Hepatic stellate cell (primary cell): ENCODE data around the gene IDUA.

ENCODE experiments used
- DNase-seq: peaks from one replicate; pipeline ENCODE4 v3.0.0; 2011; ENCODE audit warnings: low spot score

The IDUA gene

GRCh38 chr4:1031956-1032795, 45.3 kb downstream of the IDUA start:
- no peak for DNase-seq

DNA sequence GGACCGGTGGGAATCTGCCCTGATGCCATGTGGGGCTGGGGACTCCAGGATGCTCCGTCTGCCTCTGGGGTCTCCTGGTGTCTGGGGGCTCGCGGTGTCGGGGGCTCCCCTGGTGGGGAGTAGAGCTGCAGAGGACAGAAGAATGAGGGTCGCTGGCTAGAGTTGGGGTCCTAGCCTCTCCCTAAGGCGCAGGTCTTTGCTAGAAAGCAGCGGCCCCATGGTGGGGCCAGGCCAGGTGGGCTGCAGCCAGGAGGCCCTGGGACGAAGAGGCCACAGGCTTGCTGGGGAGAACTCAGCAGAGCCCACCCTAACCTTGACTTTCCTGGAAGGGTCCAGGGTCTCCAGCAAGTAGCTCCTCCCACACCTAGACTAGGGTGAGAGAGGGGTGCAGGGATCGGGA, 46.0 kb downstream of the IDUA start:
- no peak for DNase-seq

DNA sequence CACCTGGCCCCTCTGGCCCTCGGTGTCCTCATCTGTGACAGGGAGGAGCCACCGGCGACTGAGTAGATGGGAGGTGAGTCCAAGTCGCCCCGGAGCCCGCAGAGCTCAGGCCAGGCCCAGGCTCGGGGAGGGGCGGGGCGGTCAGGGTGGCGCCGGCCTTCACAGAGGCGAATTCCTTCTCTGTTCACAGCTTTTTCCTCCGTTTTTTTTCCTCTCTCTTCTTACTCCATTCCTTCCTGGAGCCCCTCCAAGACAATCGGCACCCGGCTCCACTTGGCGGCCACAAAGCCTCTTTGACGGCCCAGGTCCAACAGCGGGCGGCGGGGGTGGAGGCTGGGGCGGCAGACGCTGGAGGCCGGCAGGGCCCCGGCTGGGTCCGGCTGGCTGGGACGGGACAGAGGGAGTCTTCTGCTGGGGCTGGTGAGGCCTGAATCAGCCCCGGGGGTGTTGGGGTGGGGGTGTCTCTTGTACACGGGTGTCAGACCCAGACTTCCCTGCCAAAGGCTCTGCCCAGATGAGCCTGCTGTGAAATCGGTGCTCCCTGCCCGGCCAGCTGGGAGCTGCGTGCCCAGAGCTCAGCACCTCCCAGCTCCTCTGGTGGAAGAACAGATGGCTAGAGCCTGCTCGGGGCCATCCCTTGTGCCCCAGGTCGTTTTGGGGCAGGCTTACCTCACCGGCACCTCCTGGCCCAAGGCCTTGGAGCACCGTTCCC, 47.2 kb downstream of the IDUA start:
- peak; percentile 58 for DNase-seq

GRCh38 chr4:1035510-1035909, 48.7 kb downstream of the IDUA start:
- no peak for DNase-seq

GRCh38 chr4:1036095-1036494, 49.3 kb downstream of the IDUA start:
- DNase-seq: no peak

GRCh38 chr4:1036976-1037810, 50.3 kb downstream of the IDUA start:
- DNase-seq: no peak

DNA sequence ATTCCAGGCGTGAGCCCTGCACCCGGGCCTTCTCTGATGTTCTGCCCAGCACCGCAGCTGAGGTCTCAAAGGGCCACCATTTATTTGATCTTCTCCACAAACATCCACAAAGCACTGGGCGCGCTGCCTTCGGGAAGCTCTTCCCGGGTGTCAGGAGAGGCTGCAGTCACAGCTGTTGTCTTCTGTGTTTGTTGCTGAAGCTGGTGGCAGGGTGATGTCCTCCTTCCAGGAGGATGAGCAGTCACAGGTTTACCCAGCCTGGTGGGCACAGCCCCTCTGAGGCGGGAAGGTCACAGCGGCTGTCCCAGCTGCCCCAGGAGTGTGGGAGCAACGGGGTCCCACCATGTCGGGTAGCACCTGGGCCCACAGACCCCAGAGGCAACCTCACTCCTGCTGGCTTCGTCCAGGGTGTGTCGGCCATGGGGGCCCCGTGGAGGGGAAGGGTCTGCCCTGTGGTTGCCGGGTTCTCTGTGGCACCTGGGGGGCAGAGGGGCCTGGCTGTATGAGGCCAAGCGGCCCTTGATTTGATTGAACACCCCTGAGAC, 52.2 kb downstream of the IDUA start:
- no peak for DNase-seq

DNA sequence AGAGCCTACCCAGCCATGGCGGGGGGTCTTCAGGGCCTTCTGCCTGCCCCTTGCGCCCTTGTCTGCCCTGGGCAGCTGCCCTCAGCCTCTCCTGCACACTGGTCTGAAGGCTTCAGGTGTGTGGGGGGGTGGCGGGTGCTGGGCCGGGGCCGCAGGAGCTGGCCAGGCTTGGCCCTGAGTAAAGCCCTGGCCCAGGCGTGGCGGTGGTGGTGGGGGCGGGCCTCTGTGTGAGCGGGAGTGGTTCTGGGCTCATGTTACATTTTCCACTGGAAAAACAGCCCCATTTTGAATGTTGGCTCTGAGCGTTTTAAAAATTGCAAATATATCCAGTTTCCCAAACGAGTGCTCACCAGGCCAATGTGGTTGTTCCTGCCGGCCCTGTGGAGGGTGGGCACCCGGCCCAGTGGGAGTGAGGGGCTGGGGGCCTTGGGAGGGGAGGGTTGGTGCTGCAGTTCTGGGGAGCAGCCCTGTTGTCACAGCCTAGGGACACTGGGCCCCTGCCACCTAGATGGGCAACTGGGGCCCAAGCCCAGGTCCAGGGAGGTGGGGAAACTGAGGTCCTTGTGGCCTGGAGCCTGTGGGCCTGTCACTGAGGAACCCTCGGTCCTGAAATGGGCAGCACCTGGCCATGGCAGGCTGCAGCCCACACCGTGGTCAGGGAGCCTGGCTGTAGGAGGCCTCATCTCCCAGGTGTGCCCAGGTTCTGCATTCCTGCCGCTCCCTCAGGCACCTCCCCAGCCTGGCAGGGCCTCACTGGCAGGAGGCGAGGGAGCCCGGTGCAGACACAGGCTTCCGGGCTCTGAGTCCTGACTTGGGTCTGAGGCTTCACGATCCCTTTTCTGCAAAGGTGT, 52.9 kb downstream of the IDUA start:
- DNase-seq: no peak

- no peak for DNase-seq
Observed at GRCh38 chr4:1040344-1041146, 53.7 kb downstream of the IDUA start.

DNA sequence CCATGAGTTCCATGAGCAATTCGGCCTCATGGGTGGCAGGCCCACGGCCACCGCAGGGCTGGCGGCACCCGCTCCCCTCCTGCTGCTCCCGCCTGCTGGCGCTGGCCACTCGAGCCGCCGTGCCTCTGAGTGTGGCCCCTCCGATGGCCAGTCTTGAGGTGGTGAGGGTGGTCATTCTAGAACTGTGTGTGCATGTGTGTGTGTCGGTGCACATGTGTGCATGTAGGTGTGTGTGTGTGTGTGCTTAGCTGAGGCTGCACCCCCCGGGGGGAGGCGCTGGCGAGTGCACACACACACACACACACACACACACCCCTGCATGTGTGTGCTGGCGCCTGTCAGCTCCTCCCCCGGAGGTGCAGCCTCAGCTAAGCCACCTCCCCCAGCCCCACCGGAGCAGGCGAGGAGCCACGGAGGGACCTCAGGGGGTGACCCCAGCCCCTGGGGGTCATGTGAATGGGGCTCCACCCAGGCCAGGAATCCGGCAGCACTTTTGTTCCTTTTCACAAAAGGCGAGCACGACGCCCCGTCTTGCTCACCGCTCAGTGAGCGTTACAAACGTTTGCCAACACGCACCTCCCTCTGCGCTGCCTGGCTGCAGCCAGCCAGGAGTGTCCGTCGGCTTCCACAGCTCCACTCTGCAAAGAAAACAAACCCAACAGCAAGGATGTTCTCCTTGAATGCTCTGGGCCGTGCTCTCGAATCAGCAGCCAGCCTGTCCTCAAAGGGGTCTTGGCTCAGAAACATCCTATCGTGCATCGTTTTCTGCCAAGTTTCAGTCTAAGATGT, 54.5 kb downstream of the IDUA start:
- no peak for DNase-seq

DNA sequence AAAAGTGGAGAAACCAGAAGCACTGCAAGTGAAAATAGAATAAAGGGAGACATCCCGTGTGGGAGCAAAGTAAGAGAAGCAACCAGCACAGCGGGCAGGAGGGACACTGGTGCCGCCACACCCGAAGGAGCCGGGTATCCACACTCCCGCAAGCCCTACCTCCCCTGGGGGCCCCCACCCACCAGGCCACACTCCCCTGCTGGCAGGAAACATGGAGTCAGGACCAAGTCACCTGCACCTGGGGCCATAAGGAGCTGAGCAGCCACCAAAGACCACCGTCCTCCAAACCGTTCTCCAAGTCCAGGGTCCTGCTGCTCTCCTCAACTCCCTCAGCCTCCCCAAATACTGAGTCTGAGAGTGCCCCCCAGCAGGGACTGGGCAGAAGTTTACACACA, 55.1 kb downstream of the IDUA start:
- DNase-seq: no peak

DNA sequence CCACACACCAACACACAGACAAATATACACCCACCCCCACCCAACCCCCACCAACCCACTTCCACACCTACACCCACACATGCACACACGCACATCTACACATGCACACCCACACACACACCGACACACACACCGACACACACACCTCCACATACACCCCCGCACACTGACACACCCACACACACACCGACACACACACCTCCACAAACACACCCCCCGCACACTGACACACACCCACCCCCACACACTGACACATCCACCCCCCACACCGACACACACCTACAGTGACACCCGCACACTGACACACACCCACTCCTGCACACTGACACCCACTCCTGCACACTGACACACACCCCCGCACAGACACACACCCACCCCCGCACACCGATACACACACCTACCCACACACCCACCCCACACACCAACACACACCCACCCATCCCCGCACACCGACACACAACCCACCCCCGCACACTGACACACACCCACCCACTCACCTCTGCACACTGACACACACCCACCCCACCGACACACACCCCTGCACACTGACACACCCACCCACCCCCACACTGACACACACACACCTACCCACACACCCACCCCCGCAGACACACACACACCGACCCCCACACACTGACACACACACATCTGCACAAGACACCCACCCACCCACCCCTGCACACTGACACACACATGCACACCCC, 55.7 kb downstream of the IDUA start:
- no peak for DNase-seq

DNA sequence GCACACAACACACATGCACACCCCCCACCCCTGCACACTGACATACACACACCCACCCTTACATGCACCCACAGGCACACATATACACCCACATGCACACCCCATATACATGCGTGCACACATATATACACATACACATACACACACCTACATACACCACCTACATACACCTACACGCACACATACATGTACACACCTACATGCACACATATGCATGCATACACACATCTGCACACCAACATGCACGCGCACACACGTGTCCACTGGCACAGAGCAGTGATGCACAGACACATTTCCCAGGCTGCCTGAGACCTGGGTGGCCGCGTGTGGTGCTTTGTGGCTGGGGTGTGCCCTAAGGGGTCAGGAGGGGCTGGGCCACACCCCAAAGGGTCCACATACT, 56.3 kb downstream of the IDUA start:
- DNase-seq: no peak

DNA sequence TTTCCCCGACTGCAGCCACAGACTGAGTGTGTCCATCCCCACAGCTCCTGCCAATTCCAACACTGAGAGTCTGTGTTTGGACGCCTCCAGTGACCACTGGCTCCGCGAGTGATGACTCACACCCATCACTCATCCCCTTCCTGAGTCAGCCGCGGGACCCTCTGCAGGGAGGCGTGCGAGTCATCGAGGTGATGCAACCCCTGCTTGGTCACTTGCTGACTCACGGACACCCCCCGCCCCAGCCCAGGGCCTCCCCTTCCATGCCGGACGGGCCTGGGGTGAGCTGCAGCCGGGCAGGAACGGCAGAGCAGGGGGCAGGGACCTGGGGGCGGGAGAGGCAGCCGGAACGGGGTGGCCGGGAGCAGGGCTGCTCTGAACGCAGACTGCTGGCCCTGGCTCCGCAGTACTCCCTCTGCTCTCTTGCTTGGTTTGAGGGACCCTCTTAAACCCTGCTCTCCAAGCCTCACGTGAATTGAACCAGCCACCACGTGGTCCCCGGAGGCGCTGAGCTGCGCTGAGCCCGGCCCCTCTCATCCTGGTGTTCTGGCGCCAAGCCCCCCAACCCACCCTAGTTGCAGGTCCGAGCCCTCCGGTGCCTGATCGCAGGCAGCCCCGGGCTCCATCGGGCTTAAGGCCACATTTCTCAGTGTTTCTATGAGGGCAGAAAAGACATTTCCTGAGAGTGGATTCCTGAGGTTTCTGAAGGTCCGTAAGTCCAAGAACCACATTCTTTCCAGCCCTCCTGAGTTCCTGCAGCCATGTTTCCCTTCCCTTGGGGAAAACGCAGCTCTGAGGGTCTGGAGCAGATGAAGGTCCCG, 57.0 kb downstream of the IDUA start:
- DNase-seq: peak; percentile 98

DNA sequence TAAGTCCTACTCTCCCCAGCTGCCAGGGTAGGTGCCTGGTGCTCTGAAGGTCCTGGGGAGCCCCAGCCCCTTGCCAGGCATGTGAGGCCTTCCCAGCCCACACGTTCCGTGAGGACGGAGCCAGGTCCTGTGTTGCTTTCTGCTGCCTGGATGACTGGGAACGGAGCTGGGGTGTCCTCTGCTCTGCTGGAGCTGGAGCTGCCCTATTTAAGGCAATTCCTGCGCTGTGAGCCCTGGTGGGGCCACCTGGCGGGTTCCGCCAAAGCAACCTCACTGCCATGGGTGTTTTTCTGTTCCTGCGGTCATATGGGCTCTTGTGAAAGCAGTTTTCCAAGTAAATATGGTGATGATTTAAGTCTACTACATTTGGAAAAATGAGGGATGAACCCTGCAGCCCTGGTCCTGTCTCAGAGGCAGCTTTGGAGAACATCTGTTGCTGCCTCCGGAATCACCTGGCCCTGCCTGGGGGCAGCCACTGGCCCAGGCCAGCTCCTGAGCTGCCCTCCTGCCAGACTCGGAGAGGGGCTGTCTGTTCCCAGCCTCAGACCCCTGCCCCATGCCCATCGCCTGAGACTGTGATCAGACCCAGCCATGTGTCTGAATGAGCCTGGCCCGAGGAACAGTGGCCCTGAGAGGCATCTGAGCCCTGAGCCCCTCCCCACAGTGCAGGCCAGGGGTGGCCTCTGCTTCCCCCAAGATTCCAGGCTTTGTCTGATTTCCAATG, 57.8 kb downstream of the IDUA start:
- no peak for DNase-seq

DNA sequence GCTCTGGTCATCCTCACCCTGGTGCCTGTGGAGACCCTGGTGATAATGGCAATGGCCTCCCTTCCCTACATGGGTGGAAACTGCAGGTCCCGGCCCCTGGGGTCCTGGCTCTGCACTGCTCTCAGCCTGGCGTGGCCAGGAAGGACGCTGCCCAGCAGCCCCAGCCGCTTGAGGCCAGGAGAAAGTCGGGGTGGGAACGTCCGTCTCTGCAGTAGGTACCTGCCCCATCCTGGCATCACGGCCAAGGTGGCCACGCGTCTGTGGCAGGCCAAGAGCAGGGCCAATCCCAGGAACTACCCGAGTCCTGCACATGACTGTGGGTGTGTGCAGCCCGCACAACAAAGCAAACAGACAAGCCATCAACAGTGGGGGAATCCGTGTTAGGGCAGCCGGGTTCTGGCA, 58.4 kb downstream of the IDUA start:
- DNase-seq: no peak

- no peak for DNase-seq
Observed at GRCh38 chr4:1045595-1046201, 58.9 kb downstream of the IDUA start.
